SK-N-MC (cell line): ENCODE results near the gene MTA1.

Experiments used
- EZH2 ChIP-seq: fragments of 200-600 bp; sonication (generic); IDR thresholded peaks from one replicate; pipeline ENCODE4 v1.6.1; 2017; ENCODE audit warnings: antibody characterized with exemption
- FOXP2 ChIP-seq: optimal IDR thresholded peaks from 2 replicates; pipeline ENCODE3; 2011; ENCODE audit warnings: mild to moderate bottlenecking, moderate library complexity; ENCODE audit not compliant: insufficient read depth; ENCODE audit errors: extremely low read length, control extremely low read depth
- POLR2AphosphoS5 ChIP-seq: IDR thresholded peaks from 2 replicates; pipeline ENCODE4 v1.6.1; 2012; ENCODE audit warnings: mild to moderate bottlenecking, low read depth, low read length, borderline replicate concordance

GRCh38 chr14:105387530-105387922 lies 32.1 kb upstream of the MTA1 start:
- TF ChIP-seq FOXP2: no peak
- no peak for TF ChIP-seq POLR2AphosphoS5
- TF ChIP-seq EZH2: no peak
